H7 (cell line): ENCODE measurements around the gene ALS2CL. TPM values are rescaled to one million over a fixed set of nuclear protein-coding genes. Genes with fewer than 3 reads are reported as not detected.
A peak's percentile ranks its signal among the peaks of the same experiment; 100 is the strongest.
"Not testable (repeated sequence)": the region's sequence is repeated elsewhere in the genome, so short reads cannot be mapped to it uniquely, and the experiment has no call there.

Source experiments
- DNase-seq: peaks from one replicate; pipeline ENCODE4 v3.0.0; 2012
- H3K27me3 ChIP-seq: 2 replicates; pipeline ENCODE4 v1.6.0; 2011; ENCODE audit warnings: mild to moderate bottlenecking, low read length; ENCODE audit not compliant: control insufficient read depth, insufficient read depth
- H3K36me3 ChIP-seq: replicated peaks from 2 replicates; pipeline ENCODE4 v1.5.1; 2011; ENCODE audit warnings: low read length; ENCODE audit not compliant: control insufficient read depth, insufficient read depth
- H3K4me3 ChIP-seq: 2 replicates; pipeline ENCODE4 v1.5.1; 2011; ENCODE audit warnings: low read depth, mild to moderate bottlenecking, control low read depth, low read length, moderate library complexity; ENCODE audit not compliant: insufficient read depth
- total RNA-seq: library from RNA; depleted of rRNA; stranded (reverse); fragments of >200 nt; shearing (Covaris generic); gene quantifications from 2 replicates; pipeline ENCODE4 v1.2.3, GENCODE V29; 2014; rRNA removed

ALS2CL gene, protein sequence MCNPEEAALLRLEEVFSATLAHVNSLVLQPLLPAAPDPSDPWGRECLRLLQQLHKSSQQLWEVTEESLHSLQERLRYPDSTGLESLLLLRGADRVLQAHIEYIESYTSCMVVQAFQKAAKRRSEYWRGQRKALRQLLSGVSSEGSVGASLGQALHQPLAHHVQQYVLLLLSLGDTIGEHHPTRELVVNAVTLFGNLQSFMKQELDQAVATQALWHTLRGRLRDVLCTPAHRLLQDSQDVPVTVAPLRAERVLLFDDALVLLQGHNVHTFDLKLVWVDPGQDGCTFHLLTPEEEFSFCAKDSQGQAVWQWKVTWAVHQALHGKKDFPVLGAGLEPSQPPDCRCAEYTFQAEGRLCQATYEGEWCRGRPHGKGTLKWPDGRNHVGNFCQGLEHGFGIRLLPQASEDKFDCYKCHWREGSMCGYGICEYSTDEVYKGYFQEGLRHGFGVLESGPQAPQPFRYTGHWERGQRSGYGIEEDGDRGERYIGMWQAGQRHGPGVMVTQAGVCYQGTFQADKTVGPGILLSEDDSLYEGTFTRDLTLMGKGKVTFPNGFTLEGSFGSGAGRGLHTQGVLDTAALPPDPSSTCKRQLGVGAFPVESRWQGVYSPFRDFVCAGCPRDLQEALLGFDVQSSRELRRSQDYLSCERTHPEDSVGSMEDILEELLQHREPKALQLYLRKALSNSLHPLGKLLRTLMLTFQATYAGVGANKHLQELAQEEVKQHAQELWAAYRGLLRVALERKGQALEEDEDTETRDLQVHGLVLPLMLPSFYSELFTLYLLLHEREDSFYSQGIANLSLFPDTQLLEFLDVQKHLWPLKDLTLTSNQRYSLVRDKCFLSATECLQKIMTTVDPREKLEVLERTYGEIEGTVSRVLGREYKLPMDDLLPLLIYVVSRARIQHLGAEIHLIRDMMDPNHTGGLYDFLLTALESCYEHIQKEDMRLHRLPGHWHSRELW
- 4.9 and 10.1 TPM in 2 replicates for total RNA-seq

- Histone ChIP-seq H3K27me3 (peaks cover 20% of the 10 kb centered on the region), H3K4me3 (peak within 1 kb of the TSS; percentile 75), H3K36me3 (no peaks in the 10 kb centered on the region)
- DNase-seq = peak; percentile 99
Measured at GRCh38 chr3:46693038-46693891, at the start of gene ALS2CL. Gene ALS2CL, minus strand, starts transcription at chr3:46693679. Its CDS starts 4,239 bp downstream, at chr3:46689440.

DNA sequence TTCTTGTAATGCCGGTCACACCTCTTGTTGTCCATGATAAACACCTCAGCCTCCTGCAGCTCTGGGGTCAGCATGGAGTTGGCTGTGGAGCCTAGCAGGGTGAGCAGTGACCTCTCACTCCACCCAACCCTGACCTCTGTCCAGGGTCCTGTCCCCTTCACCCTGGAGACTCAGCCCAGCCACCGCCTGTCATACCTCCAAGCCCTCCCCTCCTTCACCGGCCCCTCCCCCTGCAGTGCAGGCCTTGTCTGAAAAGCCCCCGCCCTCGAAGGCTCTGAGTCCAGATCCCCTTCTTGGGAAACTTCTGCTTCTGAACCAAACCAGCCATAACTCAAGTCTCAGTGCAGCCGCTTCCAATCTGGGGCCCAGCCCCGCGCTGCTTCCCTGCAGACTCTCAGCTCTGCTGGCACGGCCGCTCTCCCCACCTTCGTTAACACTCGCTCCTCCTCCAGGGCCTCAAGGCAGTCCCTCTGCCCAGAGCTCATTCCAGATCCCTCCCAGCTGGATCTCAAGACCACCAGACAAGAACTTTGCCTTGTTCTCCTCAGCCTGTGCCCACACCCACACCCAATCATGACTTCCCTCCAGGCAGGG is 49.6 kb upstream of the ALS2CL start:
- no peaks in the 10 kb centered on the region for H3K36me3 ChIP-seq
- no peak overlapping the region for H3K4me3 ChIP-seq
- H3K27me3 ChIP-seq = no peaks in the 10 kb centered on the region
- DNase-seq = peak; percentile 59

DNA sequence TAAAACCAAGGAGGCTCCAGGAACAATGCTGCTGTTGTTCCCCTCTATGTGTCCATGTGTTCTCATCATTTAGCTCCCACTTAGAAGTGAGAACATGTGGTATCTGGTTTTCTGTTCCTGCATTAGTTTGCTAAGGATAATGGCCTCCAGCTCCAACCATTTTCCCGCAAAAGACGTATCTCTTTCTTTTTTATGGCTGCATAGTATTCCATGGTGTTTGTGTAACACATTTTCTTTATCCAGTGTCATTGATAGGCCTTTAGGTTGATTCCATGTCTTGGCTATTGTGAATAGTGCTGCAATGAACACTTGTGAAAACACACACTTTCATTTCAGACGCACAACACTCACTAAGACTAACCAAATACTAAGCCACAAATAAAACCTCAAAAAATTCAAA is 46.1 kb upstream of the ALS2CL start:
- not testable (repeated sequence) for H3K4me3 ChIP-seq, H3K27me3 ChIP-seq, DNase-seq, H3K36me3 ChIP-seq

DNA sequence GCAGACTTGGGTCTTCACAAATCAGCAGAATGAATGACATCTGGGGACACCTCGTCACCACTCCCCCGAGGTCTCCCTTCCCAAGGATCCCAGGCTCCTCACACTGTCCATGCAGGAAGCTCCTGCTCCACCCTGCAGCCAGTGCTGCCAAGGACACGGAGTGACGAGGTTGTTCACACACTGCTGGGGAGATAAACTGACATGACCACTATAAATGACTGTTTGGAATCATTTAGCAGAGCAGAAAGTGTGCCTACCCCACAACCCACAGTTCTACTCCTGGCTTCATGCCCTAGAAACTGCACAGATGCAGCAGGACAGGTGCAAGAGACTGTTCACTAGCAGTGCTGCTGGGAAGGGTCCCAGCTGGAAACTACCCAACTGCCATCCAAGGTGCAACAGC is 43.9 kb upstream of the ALS2CL start:
- no peak for DNase-seq
- H3K4me3 ChIP-seq = no peak overlapping the region
- no peaks in the 10 kb centered on the region for H3K36me3 ChIP-seq
- no peaks in the 10 kb centered on the region for H3K27me3 ChIP-seq

- DNase-seq = no peak
- H3K4me3 ChIP-seq = no peak overlapping the region
- no peaks in the 10 kb centered on the region for H3K36me3 ChIP-seq
- no peaks in the 10 kb centered on the region for H3K27me3 ChIP-seq
Measured at GRCh38 chr3:46736006-46736872, 42.8 kb upstream of the ALS2CL start.

DNA sequence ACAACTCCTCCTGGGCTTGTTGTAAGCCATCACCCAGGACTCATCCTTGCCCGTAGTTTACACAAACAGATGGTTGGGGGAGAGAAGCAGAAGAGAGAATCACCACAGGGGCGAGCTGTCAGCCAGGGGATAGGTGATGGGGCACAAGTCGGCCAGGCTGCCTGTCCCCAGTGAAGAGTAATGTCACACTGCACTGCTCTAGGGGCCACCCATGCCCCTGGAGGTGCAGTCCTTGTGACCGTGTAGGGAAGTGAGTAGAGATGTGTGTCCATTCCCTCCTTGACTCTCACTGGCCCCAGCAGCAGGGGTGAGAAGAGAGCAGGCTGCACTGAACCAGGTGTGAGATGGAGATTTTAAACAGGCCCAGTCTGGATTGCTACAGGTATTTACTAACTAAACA is 41.3 kb upstream of the ALS2CL start:
- Histone ChIP-seq H3K36me3 (no peaks in the 10 kb centered on the region), H3K27me3 (no peaks in the 10 kb centered on the region), H3K4me3 (no peak overlapping the region)
- no peak for DNase-seq

DNA sequence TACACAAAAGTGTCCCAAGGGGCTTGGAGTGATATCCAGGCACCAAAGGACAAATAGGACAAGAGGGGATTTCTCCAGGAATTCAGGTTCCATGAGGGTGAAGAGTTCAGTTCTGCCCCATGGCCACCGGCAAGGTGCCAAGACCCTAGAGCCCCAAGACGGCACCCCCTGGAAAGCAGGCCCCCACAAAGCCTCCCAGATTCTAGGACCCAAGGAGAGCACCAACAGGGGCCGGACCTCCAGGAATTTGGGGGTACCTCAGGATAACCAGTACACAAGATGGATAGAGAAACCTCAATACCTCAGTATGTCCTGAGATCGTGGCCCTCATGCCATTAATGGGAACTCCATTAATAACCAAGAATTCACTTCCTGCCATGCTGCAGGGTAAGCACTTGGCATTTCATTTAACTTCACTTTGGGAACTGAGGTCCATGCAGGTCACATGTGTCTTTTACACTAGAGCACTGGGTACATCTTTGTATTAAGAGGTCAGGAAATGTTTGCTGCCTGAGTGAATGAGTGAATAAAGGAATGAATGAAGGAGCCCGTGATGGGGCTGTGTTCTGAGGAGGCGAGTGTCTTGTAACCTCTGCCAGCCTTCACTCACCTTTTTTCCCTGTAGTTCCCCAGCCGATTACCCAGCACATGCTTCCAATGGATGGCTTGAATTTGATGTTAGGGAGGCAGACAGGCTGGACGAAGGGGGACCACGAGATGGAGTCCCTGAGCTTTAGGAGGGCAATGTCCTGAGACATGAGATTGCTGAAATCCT is 39.7 kb upstream of the ALS2CL start:
- DNase-seq = no peak

GRCh38 chr3:46731795-46732194 is 38.3 kb upstream of the ALS2CL start:
- H3K27me3 ChIP-seq = no peaks in the 10 kb centered on the region
- H3K36me3 ChIP-seq = no peaks in the 10 kb centered on the region

More for the DNA sequence above, 39.7 kb upstream of the ALS2CL start:
- H3K4me3 ChIP-seq = no peak overlapping the region
- H3K36me3 ChIP-seq = no peaks in the 10 kb centered on the region
- no peaks in the 10 kb centered on the region for H3K27me3 ChIP-seq

GRCh38 chr3:46730819-46731218 is 37.3 kb upstream of the ALS2CL start:
- Histone ChIP-seq H3K27me3 (no peaks in the 10 kb centered on the region), H3K4me3 (no peak overlapping the region), H3K36me3 (no peaks in the 10 kb centered on the region)
- no peak for DNase-seq

More at GRCh38 chr3:46731795-46732194, 38.3 kb upstream of the ALS2CL start:
- H3K4me3 ChIP-seq = no peak overlapping the region
- no peak for DNase-seq

DNA sequence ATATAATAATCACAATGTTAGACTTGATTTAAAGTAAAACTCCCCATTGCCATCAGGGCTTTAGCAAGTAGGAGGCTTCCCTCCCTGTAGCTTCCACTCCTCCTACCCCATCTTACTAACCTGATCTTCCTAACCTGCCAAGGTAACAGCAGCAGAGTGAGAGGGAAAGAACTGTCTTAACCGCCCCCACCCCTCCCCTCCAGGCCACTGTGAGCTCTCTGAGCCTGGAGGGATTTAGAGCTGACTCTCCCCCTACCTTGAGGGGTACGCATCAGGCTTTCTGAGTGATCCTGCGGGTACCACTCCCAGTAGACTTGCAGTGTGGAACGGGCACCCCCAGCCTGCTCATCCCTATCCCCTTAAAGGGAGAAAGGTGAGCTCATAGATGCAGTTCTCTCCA is 35.6 kb upstream of the ALS2CL start:
- Histone ChIP-seq H3K27me3 (no peaks in the 10 kb centered on the region), H3K36me3 (no peaks in the 10 kb centered on the region), H3K4me3 (no peak overlapping the region)
- DNase-seq = peak; percentile 54

- Histone ChIP-seq H3K36me3 (no peaks in the 10 kb centered on the region), H3K27me3 (no peaks in the 10 kb centered on the region), H3K4me3 (no peak overlapping the region)
- DNase-seq = no peak
Measured at GRCh38 chr3:46725621-46726314, 32.3 kb upstream of the ALS2CL start.

DNA sequence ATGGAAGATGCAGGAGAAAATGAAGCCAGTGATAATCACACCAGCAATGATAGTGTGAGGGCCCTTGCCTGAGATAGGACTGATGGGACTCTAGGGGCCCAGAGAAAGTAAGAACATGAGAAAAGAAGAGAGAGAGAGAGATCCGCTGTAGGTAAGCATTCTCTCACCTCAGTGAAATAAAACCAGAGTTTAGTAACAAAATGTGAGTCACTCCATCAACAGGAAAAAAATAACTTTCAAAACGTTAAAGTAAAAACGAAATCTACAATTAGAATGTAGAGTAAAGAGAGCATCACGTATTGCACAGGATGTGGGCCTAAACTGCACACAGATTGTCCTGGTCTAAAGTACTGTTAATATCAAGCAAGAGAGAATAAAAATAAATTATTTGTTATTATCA is 30.9 kb upstream of the ALS2CL start:
- no peak for DNase-seq
- H3K4me3 ChIP-seq = no peak overlapping the region
- no peaks in the 10 kb centered on the region for H3K27me3 ChIP-seq

More for the DNA sequence above, 30.9 kb upstream of the ALS2CL start:
- H3K36me3 ChIP-seq = no peaks in the 10 kb centered on the region
